ENCODE data around the gene DLGAP1.

Gene DLGAP1

GRCh38 chr18:3524706-3525105, 930.4 kb downstream of the DLGAP1 start:
- DNase-seq, result no peak

GRCh38 chr18:3520230-3521085, 934.6 kb downstream of the DLGAP1 start:
- DNase-seq, result no peak

- peak; percentile 41 for DNase-seq
These were observed 940.5 kb downstream of the DLGAP1 start for GRCh38 chr18:3514312-3515216.

- no peak for DNase-seq
These were observed 941.6 kb downstream of the DLGAP1 start for GRCh38 chr18:3513481-3513880.

GRCh38 chr18:3511980-3512379, 943.1 kb downstream of the DLGAP1 start:
- peak; percentile 82 for DNase-seq

GRCh38 chr18:3510896-3511295, 944.2 kb downstream of the DLGAP1 start:
- DNase-seq, result no peak

GRCh38 chr18:3510024-3510423, 945.1 kb downstream of the DLGAP1 start:
- no peak for DNase-seq

GRCh38 chr18:3508576-3509549, 946.2 kb downstream of the DLGAP1 start:
- DNase-seq, result no peak

GRCh38 chr18:3504637-3505036, 950.5 kb downstream of the DLGAP1 start:
- DNase-seq, result no peak

- DNase-seq, result no peak
These were observed 952.5 kb downstream of the DLGAP1 start for GRCh38 chr18:3502650-3503049.

- peak; percentile 78 for DNase-seq
These were observed 955.1 kb downstream of the DLGAP1 start for GRCh38 chr18:3500016-3500415.

- peak; percentile 27 for DNase-seq
These were observed 955.6 kb downstream of the DLGAP1 start for GRCh38 chr18:3499501-3499900.

GRCh38 chr18:3498698-3499471, 956.2 kb downstream of the DLGAP1 start:
- peak; percentile 40 for DNase-seq

GRCh38 chr18:3495691-3496430, 959.2 kb downstream of the DLGAP1 start:
- DNase-seq, result peak; percentile 69

- no peak for DNase-seq
These were observed 960.5 kb downstream of the DLGAP1 start for GRCh38 chr18:3494569-3494968.

GRCh38 chr18:3494245-3494526, 960.9 kb downstream of the DLGAP1 start:
- no peak for DNase-seq

GRCh38 chr18:3493501-3494244, 961.4 kb downstream of the DLGAP1 start:
- DNase-seq, result no peak

- no peak for DNase-seq
These were observed 962.4 kb downstream of the DLGAP1 start for GRCh38 chr18:3492721-3493120.

- DNase-seq, result no peak
These were observed 963.0 kb downstream of the DLGAP1 start for GRCh38 chr18:3491981-3492555.

GRCh38 chr18:3489462-3489861, 965.6 kb downstream of the DLGAP1 start:
- DNase-seq, result no peak
